Measurements from ENCODE around the gene STX5. TPM values are rescaled to one million over a fixed set of nuclear protein-coding genes. Genes with fewer than 3 reads are reported as not detected.

STX5 gene, protein sequence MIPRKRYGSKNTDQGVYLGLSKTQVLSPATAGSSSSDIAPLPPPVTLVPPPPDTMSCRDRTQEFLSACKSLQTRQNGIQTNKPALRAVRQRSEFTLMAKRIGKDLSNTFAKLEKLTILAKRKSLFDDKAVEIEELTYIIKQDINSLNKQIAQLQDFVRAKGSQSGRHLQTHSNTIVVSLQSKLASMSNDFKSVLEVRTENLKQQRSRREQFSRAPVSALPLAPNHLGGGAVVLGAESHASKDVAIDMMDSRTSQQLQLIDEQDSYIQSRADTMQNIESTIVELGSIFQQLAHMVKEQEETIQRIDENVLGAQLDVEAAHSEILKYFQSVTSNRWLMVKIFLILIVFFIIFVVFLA
- 19.0 to 25.5 TPM (median 24.6 TPM) in 5 replicates for total RNA-seq (2022; extraction: Qiagen RNA extraction)

DNA sequence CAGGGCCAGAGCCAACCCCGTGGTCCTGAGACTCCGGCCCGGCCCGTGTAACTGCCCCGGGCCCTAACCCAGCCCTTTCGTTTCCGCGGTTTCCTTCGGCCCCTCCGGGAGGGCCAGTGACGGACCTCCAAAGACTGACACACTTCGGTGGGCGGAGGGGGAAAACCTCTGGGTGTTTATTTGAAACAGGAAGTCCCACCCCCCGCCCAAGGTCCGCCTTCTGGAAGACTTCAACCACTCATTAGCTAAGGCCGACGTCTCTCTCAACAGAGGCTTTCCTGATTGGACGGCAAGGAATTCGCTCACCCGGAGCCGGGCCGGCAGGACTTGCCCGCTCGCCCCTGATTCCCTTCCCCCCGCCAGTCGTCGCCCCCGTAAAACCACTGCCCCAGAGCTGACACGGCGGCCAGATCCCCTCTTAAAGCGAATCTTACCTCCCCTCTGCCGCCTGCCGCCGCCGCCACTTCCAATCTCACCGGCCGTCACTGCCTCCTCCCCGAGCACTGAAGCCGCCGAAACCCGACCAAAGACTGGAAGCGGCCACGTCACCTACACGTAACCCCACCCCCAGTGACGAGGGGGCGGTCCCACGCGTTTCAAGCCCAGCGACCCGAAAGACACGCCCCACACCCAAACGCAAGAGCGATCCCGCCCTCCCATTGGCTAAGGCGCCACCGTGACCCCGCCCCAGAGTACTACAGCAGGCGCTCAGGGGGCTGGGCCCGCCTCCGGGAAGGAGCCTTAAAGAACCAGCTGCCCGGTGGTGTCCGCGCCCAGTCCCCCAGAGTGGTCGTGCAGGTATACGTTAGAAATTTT, at the start of gene STX5:
TSS of gene STX5 (minus strand) at position 532 of the 816 bp plus-strand sequence. CDS start 808 bp downstream, outside the sequence.

DNA sequence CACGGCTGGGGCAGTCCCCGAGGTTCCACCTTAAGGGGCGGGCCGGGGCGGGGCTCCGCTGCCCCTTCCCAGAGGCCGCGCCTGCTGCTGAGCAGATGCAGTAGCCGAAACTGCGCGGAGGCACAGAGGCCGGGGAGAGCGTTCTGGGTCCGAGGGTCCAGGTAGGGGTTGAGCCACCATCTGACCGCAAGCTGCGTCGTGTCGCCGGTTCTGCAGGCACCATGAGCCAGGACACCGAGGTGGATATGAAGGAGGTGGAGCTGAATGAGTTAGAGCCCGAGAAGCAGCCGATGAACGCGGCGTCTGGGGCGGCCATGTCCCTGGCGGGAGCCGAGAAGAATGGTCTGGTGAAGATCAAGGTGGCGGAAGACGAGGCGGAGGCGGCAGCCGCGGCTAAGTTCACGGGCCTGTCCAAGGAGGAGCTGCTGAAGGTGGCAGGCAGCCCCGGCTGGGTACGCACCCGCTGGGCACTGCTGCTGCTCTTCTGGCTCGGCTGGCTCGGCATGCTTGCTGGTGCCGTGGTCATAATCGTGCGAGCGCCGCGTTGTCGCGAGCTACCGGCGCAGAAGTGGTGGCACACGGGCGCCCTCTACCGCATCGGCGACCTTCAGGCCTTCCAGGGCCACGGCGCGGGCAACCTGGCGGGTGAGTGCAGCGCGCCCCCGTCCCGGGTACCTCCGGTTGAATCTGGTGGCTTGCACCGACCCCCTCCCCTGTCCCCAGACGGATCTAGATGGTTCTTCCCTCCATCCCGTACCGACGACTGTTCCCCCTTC, 49.1 kb upstream of the STX5 start, which contains the start of gene SLC3A2:
TSS of gene SLC3A2 (plus strand) at position 94 of the 776 bp plus-strand sequence. CDS start at position 222, 128 bp downstream.

DNA sequence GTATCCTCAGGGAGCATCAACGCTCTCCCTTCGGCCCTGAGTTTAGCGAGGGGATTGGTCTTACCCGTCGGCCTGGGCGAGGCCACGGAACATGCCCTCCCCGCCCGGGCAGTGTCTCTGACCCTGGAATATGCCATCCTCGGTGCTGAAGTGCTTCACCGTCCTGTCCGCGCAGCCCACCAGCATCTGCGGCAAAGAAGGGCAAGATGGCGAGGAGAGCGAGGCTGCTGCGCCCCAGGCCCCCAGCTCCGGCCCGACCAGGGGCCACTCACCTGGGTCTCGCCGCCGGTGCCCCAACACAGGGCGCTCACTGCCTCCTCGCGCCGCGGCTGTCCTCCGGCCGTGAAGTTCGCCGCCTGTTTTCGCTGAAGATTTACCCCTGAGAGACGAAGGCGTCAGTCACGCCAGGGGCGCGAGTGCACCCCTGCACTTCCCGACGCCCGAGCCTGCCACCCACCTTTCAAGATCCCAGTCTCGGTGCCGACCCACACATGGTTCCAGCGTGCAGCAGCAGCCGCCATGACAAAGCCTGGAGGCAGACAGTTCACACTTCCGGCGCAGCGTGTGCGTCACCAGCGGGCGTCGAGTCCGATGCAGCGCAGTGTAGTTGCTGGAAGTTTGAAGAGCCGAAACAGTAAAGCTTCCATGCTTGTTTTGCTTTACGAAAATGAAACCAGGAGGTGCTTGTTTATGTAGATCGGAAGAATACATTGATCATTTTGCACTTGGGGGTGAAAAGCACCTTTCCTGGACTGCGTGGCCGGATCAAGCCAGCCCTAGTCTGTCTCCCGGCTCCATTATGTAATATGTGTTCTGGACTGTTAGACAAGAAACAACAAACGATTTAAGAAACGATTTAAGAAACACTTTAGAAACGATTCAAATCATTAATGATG, 7.4 kb upstream of the STX5 start, which contains the start of gene WDR74:
TSS of gene WDR74 (minus strand) at position 541 of the 896 bp plus-strand sequence. CDS start at position 521, 20 bp downstream.

DNA sequence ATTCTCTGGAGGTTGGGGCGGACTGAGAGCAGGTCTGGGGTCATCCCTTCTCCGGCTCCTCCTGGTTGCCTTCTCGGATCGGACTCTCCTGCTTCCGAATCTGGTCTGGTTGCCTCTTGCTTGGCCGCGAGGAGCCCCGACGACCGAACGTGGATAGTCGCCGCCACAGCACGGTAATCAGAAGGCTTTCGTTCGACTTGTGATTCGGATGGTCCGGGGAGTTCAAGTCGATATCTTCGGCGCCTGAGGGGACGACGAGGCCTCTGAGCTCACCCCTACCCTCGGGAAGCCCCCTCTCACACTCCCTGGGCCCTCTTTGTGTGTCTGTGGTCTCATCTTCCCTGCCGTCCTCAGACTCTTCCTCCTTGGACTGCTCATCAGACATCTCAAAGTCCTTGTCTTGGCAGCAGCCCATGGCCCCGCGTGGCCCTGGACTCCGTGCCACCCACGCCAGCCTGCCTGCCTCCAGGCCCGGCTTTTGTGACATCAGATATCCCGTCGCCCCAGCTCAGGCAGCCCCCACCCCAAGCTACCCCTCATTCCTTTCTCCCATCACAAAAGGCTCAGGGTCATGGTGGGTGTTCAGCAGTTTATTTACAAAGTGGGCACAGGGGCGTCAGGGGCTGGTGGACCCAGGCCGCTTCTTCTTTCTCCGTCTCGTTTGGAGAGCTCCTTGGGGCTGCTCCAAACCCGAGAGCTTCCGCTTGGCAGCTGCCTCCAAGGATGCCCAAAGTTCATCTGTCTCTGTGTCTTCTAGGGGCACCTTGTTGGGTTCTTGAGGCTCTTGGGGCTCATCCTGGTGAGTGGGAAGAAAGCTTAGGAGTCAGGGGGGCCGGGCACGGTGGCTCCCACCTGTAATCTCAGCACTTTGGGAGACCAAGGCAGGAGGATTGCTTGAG, 734 bp upstream of the STX5 start, which contains the start of gene TEX54:
TSS of gene TEX54 (minus strand) at position 506 of the 899 bp plus-strand sequence.

DNA sequence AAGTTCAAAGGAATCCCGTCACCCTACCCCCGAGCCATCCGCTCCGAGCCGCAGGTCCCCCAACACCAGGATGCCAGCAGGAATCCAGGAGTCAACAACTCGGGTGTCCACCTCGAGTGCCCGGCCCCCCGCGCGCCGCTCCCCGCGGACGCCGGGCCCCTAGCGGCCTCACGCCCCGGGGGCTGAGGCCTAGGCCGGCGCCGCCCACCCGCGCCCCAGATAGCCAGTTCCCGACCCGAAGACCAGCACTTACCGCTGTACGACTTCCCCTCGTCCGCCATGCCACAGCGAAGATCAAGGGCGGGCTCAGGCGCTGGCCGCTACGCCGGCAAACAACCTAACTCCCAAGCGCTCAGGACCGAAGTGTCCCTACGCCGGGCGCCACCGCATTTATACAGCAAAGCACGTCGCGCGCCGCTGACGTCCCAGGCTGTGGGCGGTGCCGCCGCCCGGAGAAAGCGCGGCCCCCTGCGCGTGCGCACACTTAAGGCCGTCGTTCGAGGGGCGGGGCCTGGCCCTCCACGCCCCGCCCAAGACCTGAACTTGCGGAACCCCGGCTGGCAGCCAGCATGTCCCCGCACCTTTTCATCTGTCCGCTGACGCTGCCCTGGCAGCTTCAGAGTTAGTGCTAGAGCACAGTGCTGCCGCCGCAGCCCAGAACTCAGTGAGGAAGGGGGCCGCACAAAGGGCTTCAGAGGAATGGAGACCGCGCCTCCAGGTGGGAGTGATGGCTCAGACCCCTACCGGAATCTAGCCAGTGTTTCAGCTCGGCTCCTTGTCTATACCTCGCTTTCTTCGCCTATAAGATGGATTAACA, 26.6 kb downstream of the STX5 start, which contains the start of gene NXF1:
TSS of gene NXF1 (minus strand) at position 365 of the 817 bp plus-strand sequence. CDS start at position 281, 84 bp downstream.

DNA sequence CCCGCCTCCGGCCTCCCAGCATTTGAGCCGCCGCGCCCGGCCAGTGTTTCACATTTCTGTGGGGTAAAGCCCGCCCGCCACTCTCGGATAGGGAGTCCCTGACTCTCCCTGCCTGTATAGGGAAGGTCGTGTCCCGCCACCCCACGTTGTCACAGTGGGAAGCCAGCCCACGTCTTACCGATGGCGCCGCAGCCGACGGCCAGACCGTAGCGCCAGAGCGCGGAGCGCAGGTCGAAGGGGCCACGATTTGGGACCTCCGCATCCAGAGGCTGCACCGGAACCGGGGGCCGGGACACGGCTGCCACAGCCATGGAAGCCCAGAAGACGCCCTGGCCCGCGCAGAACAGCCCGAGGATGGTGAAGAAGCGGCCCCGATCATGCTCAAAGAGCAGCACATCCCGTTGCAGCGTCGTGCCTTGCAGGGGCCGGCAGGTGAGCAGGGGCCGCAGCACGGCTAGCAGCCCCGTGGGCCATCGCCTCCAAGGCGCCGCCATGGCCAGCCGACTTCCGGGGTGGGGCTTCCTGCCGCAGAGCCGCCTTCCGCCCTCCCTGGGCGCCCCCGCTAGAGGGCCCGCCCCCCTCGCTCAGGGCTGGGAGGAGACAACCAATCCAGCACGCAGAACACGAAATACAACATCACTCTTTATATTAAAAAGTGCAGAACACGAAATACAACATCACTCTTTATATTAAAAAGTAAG, 40.2 kb downstream of the STX5 start, which contains the start of gene TMEM223:
TSS of gene TMEM223 (minus strand) at position 506 of the 701 bp plus-strand sequence. CDS start at position 494, 12 bp downstream.

DNA sequence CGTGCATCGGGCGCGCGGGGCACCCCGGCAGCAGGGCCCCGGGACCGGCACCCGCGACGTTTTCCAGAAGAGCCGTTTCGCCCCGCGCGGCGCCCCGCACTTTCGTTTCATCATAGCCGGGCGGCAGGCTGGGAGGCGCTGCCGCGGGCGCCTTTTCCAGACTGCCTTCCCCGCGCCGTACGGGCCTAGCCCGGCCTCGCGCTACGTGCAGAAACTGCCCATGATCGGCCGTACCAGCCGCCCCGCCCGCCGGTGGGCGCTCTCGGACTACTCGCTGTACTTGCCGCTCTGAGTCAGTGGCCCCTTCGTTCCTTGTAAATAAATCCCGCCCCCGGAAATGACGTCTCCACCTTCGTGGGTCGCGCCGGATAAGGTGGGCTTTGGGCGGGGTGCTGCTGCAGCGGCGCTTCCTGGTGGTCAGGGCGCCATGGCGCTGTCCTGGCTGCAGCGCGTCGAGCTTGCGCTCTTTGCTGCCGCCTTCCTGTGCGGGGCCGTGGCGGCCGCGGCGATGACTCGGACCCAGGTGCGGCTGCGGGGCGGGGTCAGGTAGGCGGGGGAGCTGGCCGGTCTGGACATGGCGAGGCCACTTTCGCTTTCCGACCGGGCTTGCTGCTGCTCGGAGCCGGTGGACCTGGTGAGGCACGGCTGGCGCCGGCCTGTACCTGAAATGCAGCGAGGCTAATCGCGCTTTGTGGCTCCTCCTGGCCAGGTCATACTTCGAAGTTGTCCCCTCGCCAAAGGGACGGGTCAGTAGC, 44.7 kb downstream of the STX5 start, which contains the start of gene TMEM179B:
TSS of gene TMEM179B (plus strand) at position 398 of the 755 bp plus-strand sequence. CDS start at position 428, 30 bp downstream.

DNA sequence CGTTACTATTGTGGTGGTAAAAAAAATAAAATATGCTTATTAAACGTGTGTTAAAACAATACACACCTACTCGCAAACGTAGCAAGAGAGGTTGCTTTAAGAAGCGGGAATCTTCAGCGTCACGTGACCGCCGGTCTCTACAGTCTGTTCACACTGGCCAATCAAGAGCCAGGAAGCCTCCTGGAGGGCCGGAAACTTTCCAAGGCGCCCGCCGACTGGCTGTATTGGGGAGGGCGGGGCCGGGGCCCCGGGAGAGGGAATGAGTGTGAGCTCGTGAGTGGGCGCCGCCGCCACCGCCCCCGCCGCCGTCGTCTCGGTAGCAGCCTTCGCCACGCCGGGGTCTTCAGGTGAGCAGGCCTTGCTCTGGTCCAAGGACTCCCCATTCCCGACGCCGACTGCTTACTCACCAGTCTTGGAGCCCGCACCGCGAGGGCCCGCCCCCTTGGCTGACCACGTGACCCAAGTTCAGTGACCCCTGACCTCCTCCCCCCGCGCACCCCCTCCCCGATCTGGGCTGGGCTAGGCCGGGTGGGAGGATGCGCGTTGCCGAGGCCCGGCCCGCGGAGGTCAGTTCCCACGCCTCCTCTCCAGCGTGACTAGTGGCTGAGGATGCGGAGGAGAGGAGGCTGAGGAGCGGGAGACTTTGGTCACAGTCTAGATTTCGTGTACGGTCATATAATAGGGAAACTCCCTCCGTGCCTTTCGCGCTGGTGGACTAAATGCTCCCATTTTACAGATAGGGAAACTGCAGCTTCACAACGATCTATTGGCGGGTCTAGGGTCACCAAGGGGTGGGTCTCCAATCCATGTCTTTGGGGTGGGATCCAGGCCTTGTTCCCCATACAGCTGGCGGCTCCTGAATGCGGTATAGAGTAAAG, 60.5 kb downstream of the STX5 start, which contains the start of gene TAF6L:
TSS of gene TAF6L (plus strand) at position 253 of the 878 bp plus-strand sequence. CDS start 4,388 bp downstream, outside the sequence.

Other genes starting within 250 kb of the STX5 start
- gene TUT1, start 240.5 kb downstream of the STX5 start, total RNA-seq (2022; extraction: Qiagen RNA extraction): 15.8 to 17.4 TPM (median 16.7 TPM) in 5 replicates
- gene MTA2, start 230.2 kb downstream of the STX5 start, total RNA-seq (2022; extraction: Qiagen RNA extraction): 84.4 to 102 TPM (median 85.9 TPM) in 5 replicates
- gene EML3, start 219.3 kb downstream of the STX5 start, total RNA-seq (2022; extraction: Qiagen RNA extraction): 19.0 to 23.2 TPM (median 21.8 TPM) in 5 replicates
- 3.5 to 4.7 TPM (median 4.4 TPM) in 5 replicates for gene ROM1, start 218.8 kb downstream of the STX5 start, total RNA-seq (2022; extraction: Qiagen RNA extraction)
- 45.9 to 56.9 TPM (median 52.4 TPM) in 5 replicates for gene B3GAT3, start 210.1 kb downstream of the STX5 start, total RNA-seq (2022; extraction: Qiagen RNA extraction)
- 243 to 305 TPM (median 258 TPM) in 5 replicates for gene GANAB, start 185.4 kb downstream of the STX5 start, total RNA-seq (2022; extraction: Qiagen RNA extraction)
- gene INTS5, start 178.7 kb downstream of the STX5 start, total RNA-seq (2022; extraction: Qiagen RNA extraction): 20.6 to 22.8 TPM (median 21.6 TPM) in 5 replicates
- gene C11orf98, start 166.8 kb downstream of the STX5 start, total RNA-seq (2022; extraction: Qiagen RNA extraction): 115 to 147 TPM (median 128 TPM) in 5 replicates
- gene CSKMT, start 166.7 kb downstream of the STX5 start, total RNA-seq (2022; extraction: Qiagen RNA extraction): 8.2 to 15.6 TPM (median 12.8 TPM) in 5 replicates
- gene UQCC3, start 160.4 kb downstream of the STX5 start, total RNA-seq (2022; extraction: Qiagen RNA extraction): 22.5 to 36.2 TPM (median 32.9 TPM) in 5 replicates
- gene LBHD1, start 159.8 kb downstream of the STX5 start, total RNA-seq (2022; extraction: Qiagen RNA extraction): 3.9 to 5.5 TPM (median 5.2 TPM) in 5 replicates
- gene UBXN1, start 153.0 kb downstream of the STX5 start, total RNA-seq (2022; extraction: Qiagen RNA extraction): 106 to 120 TPM (median 114 TPM) in 5 replicates
- 0.07 to 0.13 TPM (median 0.11 TPM) in 4 of 5 replicates, not detected in the other for gene LRRN4CL, start 142.5 kb downstream of the STX5 start, total RNA-seq (2022; extraction: Qiagen RNA extraction)
- 63.8 to 87.2 TPM (median 72.5 TPM) in 5 replicates for gene BSCL2, start 124.6 kb downstream of the STX5 start, total RNA-seq (2022; extraction: Qiagen RNA extraction)
- not detected in 5 replicates for gene GNG3, start 124.4 kb downstream of the STX5 start, total RNA-seq (2022; extraction: Qiagen RNA extraction)
- 38.5 to 50.6 TPM (median 40.7 TPM) in 5 replicates for gene HNRNPUL2, start 104.6 kb downstream of the STX5 start, total RNA-seq (2022; extraction: Qiagen RNA extraction)
- gene TTC9C, start 103.6 kb downstream of the STX5 start, total RNA-seq (2022; extraction: Qiagen RNA extraction): 29.2 to 32.7 TPM (median 31.6 TPM) in 5 replicates
- gene ZBTB3, start 77.9 kb downstream of the STX5 start, total RNA-seq (2022; extraction: Qiagen RNA extraction): 1.0 to 1.6 TPM (median 1.5 TPM) in 5 replicates
- 156 to 190 TPM (median 177 TPM) in 5 replicates for gene POLR2G, start 70.5 kb downstream of the STX5 start, total RNA-seq (2022; extraction: Qiagen RNA extraction)
- gene TAF6L, start 60.7 kb downstream of the STX5 start, total RNA-seq (2022; extraction: Qiagen RNA extraction): 12.6 to 15.2 TPM (median 13.6 TPM) in 5 replicates
- gene TMEM179B, start 44.6 kb downstream of the STX5 start, total RNA-seq (2022; extraction: Qiagen RNA extraction): 64.4 to 93.7 TPM (median 85.8 TPM) in 5 replicates
- 20.1 to 29.2 TPM (median 26.5 TPM) in 5 replicates for gene TMEM223, start 40.0 kb downstream of the STX5 start, total RNA-seq (2022; extraction: Qiagen RNA extraction)
- 47.7 to 51.9 TPM (median 49.5 TPM) in 5 replicates for gene NXF1, start 26.6 kb downstream of the STX5 start, total RNA-seq (2022; extraction: Qiagen RNA extraction)
- gene TEX54, start 790 bp upstream of the STX5 start, total RNA-seq (2022; extraction: Qiagen RNA extraction): not detected in 5 replicates
- gene WDR74, start 7.5 kb upstream of the STX5 start, total RNA-seq (2022; extraction: Qiagen RNA extraction): 74.2 to 79.9 TPM (median 78.7 TPM) in 5 replicates
- gene SLC3A2, start 48.8 kb upstream of the STX5 start, total RNA-seq (2022; extraction: Qiagen RNA extraction): 945 to 1,067 TPM (median 951 TPM) in 5 replicates
- gene CHRM1, start 89.3 kb upstream of the STX5 start, total RNA-seq (2022; extraction: Qiagen RNA extraction): 0.06 to 0.13 TPM (median 0.08 TPM) in 5 replicates
- not detected in 5 replicates for gene SLC22A6, start 152.9 kb upstream of the STX5 start, total RNA-seq (2022; extraction: Qiagen RNA extraction)
- not detected in 5 replicates for gene SLC22A8, start 183.8 kb upstream of the STX5 start, total RNA-seq (2022; extraction: Qiagen RNA extraction)